Measurements from ENCODE around the gene KRTAP2-4. TPM values are rescaled to one million over a fixed set of nuclear protein-coding genes. Genes with fewer than 3 reads are reported as not detected.
"Not testable (repeated sequence)": the region's sequence is repeated elsewhere in the genome, so short reads cannot be mapped to it uniquely, and the experiment has no call there.

Gene KRTAP2-4
- total and polyA plus RNA-seq, 7 donors: not detected

- WGBS, 2 donors: 39 to 59% methylated on average over 2 of the region's 2 CpGs
- intact Hi-C loops (cut with DNase I): no loop called here
- H3K4me3 ChIP-seq: no peak overlapping the region
- TF ChIP-seq POLR2A (IDR thresholded peaks at IDR 0.05) (no peak), CTCF (IDR thresholded peaks at IDR 0.05) (no peak), EP300 (IDR thresholded peaks at IDR 0.05) (no peak), POLR2AphosphoS5 (IDR thresholded peaks at IDR 0.05) (no peak)
- H3K27ac ChIP-seq: no peak overlapping the region
- H3K9me3 ChIP-seq: peaks cover 0 to 2% (median 0%) of the 10 kb centered on the region in 4 donors
- H3K36me3 ChIP-seq: no peaks in the 10 kb centered on the region
- peaks cover 0 to 24% (median 0%) of the 10 kb centered on the region in 3 donors for H3K27me3 ChIP-seq
- H3K4me1 ChIP-seq: no peaks in the 10 kb centered on the region
- DNase-seq: no peak
Measured at GRCh38 chr17:41049110-41049509, 16.6 kb downstream of the KRTAP2-4 start.

- WGBS, 2 donors: 73 to 76% methylated on average over 7 of the region's 7 CpGs
- Histone ChIP-seq H3K4me1 (no peaks in the 10 kb centered on the region), H3K27ac (no peak overlapping the region), H3K27me3 (peaks cover 0 to 24% (median 0%) of the 10 kb centered on the region in 3 donors), H3K9me3 (peaks cover 0 to 2% (median 0%) of the 10 kb centered on the region in 4 donors), H3K36me3 (no peaks in the 10 kb centered on the region), H3K4me3 (no peak overlapping the region)
- DNase-seq: no peak
- TF ChIP-seq POLR2AphosphoS5 (IDR thresholded peaks at IDR 0.05) (no peak), CTCF (IDR thresholded peaks at IDR 0.05) (no peak), POLR2A (IDR thresholded peaks at IDR 0.05) (no peak), EP300 (IDR thresholded peaks at IDR 0.05) (no peak)
- intact Hi-C loops (cut with DNase I): no loop called here
Measured at GRCh38 chr17:41048441-41048840, 17.2 kb downstream of the KRTAP2-4 start.

GRCh38 chr17:41046735-41047465, 18.8 kb downstream of the KRTAP2-4 start, which contains the start of gene KRTAP2-1:
Gene KRTAP2-1, minus strand, starts transcription at chr17:41047316. Its CDS starts 49 bp downstream, at chr17:41047267.
- H3K9me3 ChIP-seq; intact Hi-C loops (cut with DNase I); DNase-seq; H3K36me3 ChIP-seq; H3K4me3 ChIP-seq; H3K27ac ChIP-seq; H3K4me1 ChIP-seq: not testable (repeated sequence)
- 63 to 66% methylated on average over 10 of the region's 33 CpGs for WGBS, 2 donors
- peaks cover 0 to 24% (median 0%) of the 10 kb centered on the region in 3 donors for H3K27me3 ChIP-seq

- TF ChIP-seq EP300 (IDR thresholded peaks at IDR 0.05) (no peak), POLR2AphosphoS5 (IDR thresholded peaks at IDR 0.05) (no peak), POLR2A (IDR thresholded peaks at IDR 0.05) (no peak), CTCF (IDR thresholded peaks at IDR 0.05) (no peak)
- peaks cover 0 to 2% (median 0%) of the 10 kb centered on the region in 4 donors for H3K9me3 ChIP-seq
- intact Hi-C loops (cut with DNase I): no loop called here
Measured at GRCh38 chr17:41042953-41043352, 22.7 kb downstream of the KRTAP2-4 start.

GRCh38 chr17:41040783-41041571, 24.7 kb downstream of the KRTAP2-4 start, which contains the start of gene KRTAP1-1:
Gene KRTAP1-1, minus strand, starts transcription at chr17:41041450. Its CDS starts 53 bp downstream, at chr17:41041397.
- H3K4me3 ChIP-seq; intact Hi-C loops (cut with DNase I); DNase-seq; H3K36me3 ChIP-seq; H3K4me1 ChIP-seq; H3K27me3 ChIP-seq; H3K27ac ChIP-seq; H3K9me3 ChIP-seq: not testable (repeated sequence)
- WGBS, 2 donors: 79 to 89% methylated on average over 14 of the region's 14 CpGs

More at GRCh38 chr17:41042953-41043352, 22.7 kb downstream of the KRTAP2-4 start:
- H3K36me3 ChIP-seq: no peaks in the 10 kb centered on the region
- no peak for DNase-seq
- H3K27ac ChIP-seq: no peak overlapping the region
- H3K4me3 ChIP-seq: no peak overlapping the region
- 95 to 97% methylated on average over 1 of the region's 1 CpG for WGBS, 2 donors
- no peaks in the 10 kb centered on the region for H3K4me1 ChIP-seq
- peaks cover 0 to 8% (median 0%) of the 10 kb centered on the region in 3 donors for H3K27me3 ChIP-seq

Measured in sigmoid colon (tissue), 7 donors.